ENCODE data around the gene FABP7. TPM values are rescaled to one million over a fixed set of nuclear protein-coding genes. Genes with fewer than 3 reads are reported as not detected.

The FABP7 gene
- total and polyA plus RNA-seq, 4 donors, result not detected

DNA sequence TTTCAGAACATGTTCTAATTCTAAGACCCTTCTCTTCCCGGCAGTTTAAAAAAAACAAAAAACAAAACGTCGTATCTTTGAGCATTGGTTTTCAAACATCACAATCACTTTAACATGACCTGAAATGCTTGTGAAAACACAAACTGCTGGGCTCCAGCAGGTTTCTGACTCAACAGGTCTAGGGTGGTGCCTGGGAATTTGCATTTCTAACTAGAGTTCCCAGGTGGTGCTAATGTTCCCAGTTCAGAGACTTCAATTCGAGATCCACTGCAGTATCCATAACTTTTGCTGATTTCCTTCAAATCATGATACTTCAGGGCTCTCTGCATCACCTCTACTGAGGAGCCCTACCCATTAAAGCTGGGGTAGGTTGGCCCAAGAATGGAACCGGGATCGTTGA is 8.7 kb downstream of the FABP7 start:
- Histone ChIP-seq H3K4me3 (ENCODE audit: low read depth in 1 of 3, low read length in 3 of 3) (peak overlapping the region in 2 of 3 donors; percentile 80 to 86), H3K27ac (ENCODE audit: low read depth in 1 of 2, low read length in 2 of 2) (peak overlapping the region in 1 of 2 donors; percentile 96), H3K9ac (ENCODE audit: low read depth in 1 of 2, low read length in 2 of 2) (no peak overlapping the region)

DNA sequence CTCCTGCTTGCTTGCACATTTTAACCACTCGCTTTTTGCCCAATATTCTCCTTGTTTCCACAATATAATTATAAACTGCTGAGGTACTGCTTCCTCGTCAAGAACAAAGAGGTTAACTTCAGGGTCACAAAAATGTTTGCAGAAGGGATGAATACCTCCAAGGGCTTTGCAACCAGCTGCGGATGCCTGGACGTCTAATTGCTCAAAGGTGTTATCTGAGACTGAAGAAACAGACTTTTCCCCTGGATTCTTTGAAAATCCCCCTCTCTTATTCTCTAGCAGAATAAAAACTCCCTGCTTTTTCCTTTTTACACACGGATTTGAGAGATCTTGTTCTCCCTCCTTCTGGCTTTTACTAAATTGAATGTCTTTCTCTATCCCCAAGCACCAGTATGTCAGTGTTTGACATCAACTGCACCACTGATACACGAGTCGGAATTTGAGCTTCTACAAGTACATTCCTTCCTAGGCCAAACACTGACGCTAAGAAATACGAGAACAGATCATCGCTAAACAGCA is 9.2 kb downstream of the FABP7 start:
- 9% methylated on average over 10 of the region's 10 CpGs for WGBS

More for the DNA sequence above, 8.7 kb downstream of the FABP7 start:
- H3K27me3 ChIP-seq (ENCODE audit: control insufficient read depth in 4 of 4, insufficient read depth in 4 of 4, low read length in 3 of 4), result no peaks in the 10 kb centered on the region
- WGBS, result 67% methylated on average over 6 of the region's 6 CpGs
- H3K9me3 ChIP-seq (ENCODE audit: control insufficient read depth in 4 of 4, low read length in 3 of 4), result no peaks in the 10 kb centered on the region
- TF ChIP-seq GABPA (IDR thresholded peaks at IDR 0.05 in 1 of 2, conservative IDR thresholded peaks at IDR 0.05 in 1 of 2) (no peak), HNF4A (conservative IDR thresholded peaks at IDR 0.05) (no peak), RAD21 (IDR thresholded peaks at IDR 0.05) (no peak), HNF4G (IDR thresholded peaks at IDR 0.05) (no peak), FOXA2 (IDR thresholded peaks at IDR 0.05) (no peak), NR2F2 (IDR thresholded peaks at IDR 0.05) (no peak), EGR1 (IDR thresholded peaks at IDR 0.05; ENCODE audit: low read depth in 2 of 2) (no peak), FOXA1 (IDR thresholded peaks at IDR 0.05) (no peak), SP1 (IDR thresholded peaks at IDR 0.05) (no peak)
- TF ChIP-seq, protein P1, sequence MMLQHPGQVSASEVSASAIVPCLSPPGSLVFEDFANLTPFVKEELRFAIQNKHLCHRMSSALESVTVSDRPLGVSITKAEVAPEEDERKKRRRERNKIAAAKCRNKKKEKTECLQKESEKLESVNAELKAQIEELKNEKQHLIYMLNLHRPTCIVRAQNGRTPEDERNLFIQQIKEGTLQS (IDR thresholded peaks at IDR 0.05), result no peak
- TF ChIP-seq, protein P2, sequence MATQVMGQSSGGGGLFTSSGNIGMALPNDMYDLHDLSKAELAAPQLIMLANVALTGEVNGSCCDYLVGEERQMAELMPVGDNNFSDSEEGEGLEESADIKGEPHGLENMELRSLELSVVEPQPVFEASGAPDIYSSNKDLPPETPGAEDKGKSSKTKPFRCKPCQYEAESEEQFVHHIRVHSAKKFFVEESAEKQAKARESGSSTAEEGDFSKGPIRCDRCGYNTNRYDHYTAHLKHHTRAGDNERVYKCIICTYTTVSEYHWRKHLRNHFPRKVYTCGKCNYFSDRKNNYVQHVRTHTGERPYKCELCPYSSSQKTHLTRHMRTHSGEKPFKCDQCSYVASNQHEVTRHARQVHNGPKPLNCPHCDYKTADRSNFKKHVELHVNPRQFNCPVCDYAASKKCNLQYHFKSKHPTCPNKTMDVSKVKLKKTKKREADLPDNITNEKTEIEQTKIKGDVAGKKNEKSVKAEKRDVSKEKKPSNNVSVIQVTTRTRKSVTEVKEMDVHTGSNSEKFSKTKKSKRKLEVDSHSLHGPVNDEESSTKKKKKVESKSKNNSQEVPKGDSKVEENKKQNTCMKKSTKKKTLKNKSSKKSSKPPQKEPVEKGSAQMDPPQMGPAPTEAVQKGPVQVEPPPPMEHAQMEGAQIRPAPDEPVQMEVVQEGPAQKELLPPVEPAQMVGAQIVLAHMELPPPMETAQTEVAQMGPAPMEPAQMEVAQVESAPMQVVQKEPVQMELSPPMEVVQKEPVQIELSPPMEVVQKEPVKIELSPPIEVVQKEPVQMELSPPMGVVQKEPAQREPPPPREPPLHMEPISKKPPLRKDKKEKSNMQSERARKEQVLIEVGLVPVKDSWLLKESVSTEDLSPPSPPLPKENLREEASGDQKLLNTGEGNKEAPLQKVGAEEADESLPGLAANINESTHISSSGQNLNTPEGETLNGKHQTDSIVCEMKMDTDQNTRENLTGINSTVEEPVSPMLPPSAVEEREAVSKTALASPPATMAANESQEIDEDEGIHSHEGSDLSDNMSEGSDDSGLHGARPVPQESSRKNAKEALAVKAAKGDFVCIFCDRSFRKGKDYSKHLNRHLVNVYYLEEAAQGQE (IDR thresholded peaks at IDR 0.05), result no peak
- TF ChIP-seq, protein P3, sequence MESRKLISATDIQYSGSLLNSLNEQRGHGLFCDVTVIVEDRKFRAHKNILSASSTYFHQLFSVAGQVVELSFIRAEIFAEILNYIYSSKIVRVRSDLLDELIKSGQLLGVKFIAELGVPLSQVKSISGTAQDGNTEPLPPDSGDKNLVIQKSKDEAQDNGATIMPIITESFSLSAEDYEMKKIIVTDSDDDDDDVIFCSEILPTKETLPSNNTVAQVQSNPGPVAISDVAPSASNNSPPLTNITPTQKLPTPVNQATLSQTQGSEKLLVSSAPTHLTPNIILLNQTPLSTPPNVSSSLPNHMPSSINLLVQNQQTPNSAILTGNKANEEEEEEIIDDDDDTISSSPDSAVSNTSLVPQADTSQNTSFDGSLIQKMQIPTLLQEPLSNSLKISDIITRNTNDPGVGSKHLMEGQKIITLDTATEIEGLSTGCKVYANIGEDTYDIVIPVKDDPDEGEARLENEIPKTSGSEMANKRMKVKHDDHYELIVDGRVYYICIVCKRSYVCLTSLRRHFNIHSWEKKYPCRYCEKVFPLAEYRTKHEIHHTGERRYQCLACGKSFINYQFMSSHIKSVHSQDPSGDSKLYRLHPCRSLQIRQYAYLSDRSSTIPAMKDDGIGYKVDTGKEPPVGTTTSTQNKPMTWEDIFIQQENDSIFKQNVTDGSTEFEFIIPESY (IDR thresholded peaks at IDR 0.05), result no peak
- H3K36me3 ChIP-seq (ENCODE audit: control insufficient read depth in 4 of 4, insufficient read depth in 3 of 4, low read depth in 1 of 4, low read length in 3 of 4), result no peaks in the 10 kb centered on the region
- H3K4me1 ChIP-seq (ENCODE audit: control insufficient read depth in 4 of 4, insufficient read depth in 4 of 4, low read length in 3 of 4), result peaks cover 3 to 36% (median 22%) of the 10 kb centered on the region in 4 donors
- no peak for DNase-seq (ENCODE audit: low spot score)

More for the DNA sequence above, 9.2 kb downstream of the FABP7 start:
- Histone ChIP-seq H3K27me3 (ENCODE audit: control insufficient read depth in 4 of 4, insufficient read depth in 4 of 4, low read length in 3 of 4) (no peaks in the 10 kb centered on the region), H3K9ac (ENCODE audit: low read depth in 1 of 2, low read length in 2 of 2) (peak overlapping the region; percentile 76 to 89), H3K4me3 (ENCODE audit: low read depth in 1 of 3, low read length in 3 of 3) (peak overlapping the region; percentile 80 to 86 (median 86)), H3K27ac (ENCODE audit: low read depth in 1 of 2, low read length in 2 of 2) (peak overlapping the region; percentile 96), H3K36me3 (ENCODE audit: control insufficient read depth in 4 of 4, insufficient read depth in 3 of 4, low read depth in 1 of 4, low read length in 3 of 4) (no peaks in the 10 kb centered on the region), H3K9me3 (ENCODE audit: control insufficient read depth in 4 of 4, low read length in 3 of 4) (no peaks in the 10 kb centered on the region), H3K4me1 (ENCODE audit: control insufficient read depth in 4 of 4, insufficient read depth in 4 of 4, low read length in 3 of 4) (peaks cover 3 to 41% (median 22%) of the 10 kb centered on the region in 4 donors)
- TF ChIP-seq RXRA (IDR thresholded peaks at IDR 0.05) (peak; percentile 36 to 50), NR2F2 (IDR thresholded peaks at IDR 0.05) (peak; percentile 28), SP1 (IDR thresholded peaks at IDR 0.05) (peak; percentile 27), EGR1 (IDR thresholded peaks at IDR 0.05; ENCODE audit: low read depth in 2 of 2) (no peak), JUND (IDR thresholded peaks at IDR 0.05) (peak; percentile 7 to 40), HNF4A (conservative IDR thresholded peaks at IDR 0.05) (peak; percentile 46 to 48)
- TF ChIP-seq, protein P1 (IDR thresholded peaks at IDR 0.05), result no peak
- DNase-seq (ENCODE audit: low spot score), result no peak

All from liver (tissue), 9 donors.